Ovary (tissue), 3 donors: ENCODE results near the gene POLR2J2.
"Not testable (repeated sequence)": the region's sequence is repeated elsewhere in the genome, so short reads cannot be mapped to it uniquely, and the experiment has no call there.

Experiments
- POLR2A ChIP-seq: fragments of 450-650 bp; IDR thresholded peaks from one replicate; pipeline ENCODE4 v1.6.1; 2017; ENCODE audit warnings: antibody characterized with exemption, mild to moderate bottlenecking, moderate library complexity
- TF ChIP-seq, protein P1 (sequence below), 3 donors: fragments of 450-650 bp in 2 of 3; fragments of 200-600 bp in 1 of 3; IDR thresholded peaks; one replicate each; pipeline versions ENCODE4 v1.5.1 to v1.8.0; 2016 to 2022; ENCODE audit warnings: antibody characterized with exemption in 3 of 3, mild to moderate bottlenecking in 1 of 3
- donor health status: DM: no; HTN: no; CAD: no.

- TF ChIP-seq, protein P1, sequence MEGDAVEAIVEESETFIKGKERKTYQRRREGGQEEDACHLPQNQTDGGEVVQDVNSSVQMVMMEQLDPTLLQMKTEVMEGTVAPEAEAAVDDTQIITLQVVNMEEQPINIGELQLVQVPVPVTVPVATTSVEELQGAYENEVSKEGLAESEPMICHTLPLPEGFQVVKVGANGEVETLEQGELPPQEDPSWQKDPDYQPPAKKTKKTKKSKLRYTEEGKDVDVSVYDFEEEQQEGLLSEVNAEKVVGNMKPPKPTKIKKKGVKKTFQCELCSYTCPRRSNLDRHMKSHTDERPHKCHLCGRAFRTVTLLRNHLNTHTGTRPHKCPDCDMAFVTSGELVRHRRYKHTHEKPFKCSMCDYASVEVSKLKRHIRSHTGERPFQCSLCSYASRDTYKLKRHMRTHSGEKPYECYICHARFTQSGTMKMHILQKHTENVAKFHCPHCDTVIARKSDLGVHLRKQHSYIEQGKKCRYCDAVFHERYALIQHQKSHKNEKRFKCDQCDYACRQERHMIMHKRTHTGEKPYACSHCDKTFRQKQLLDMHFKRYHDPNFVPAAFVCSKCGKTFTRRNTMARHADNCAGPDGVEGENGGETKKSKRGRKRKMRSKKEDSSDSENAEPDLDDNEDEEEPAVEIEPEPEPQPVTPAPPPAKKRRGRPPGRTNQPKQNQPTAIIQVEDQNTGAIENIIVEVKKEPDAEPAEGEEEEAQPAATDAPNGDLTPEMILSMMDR (IDR thresholded peaks at IDR 0.05), result not testable (repeated sequence)
- not testable (repeated sequence) for TF ChIP-seq POLR2A
Measured at GRCh38 chr7:102643404-102643803, 28.1 kb downstream of the POLR2J2 start.
